ENCODE results near the gene TOP1.

The TOP1 gene

DNA sequence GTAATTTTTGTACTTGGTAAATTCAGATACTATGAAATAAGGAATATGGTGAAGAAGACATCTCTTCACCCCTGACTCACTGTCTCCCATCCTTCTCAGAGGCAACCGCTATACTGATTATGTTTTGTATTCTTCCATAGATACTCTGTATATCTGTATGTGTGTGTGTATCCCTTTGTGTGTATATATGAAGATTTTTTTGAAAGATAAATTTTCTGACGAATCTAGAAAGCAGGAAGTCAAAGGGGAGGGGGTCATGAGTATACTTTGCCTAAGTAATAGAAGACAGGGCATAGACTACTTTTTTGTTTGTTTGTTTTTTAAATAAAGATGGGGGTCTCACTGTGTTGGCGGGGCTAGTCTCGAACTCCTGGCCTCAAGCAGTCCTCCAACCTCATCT is 48.2 kb downstream of the TOP1 start:
- peaks cover 19% of the 10 kb centered on the region for H3K4me1 ChIP-seq (ENCODE audit: control insufficient read depth, insufficient read depth, low read length)
- ChIA-PET POLR2A (no interaction called here), CTCF (interaction anchor here (0.6 to 9.2 kb wide), 4 partner anchors 12 to 1964 kb away, joined by 3 to 79 read pairs (median 4); no protein-coding TSS in a partner anchor)

DNA sequence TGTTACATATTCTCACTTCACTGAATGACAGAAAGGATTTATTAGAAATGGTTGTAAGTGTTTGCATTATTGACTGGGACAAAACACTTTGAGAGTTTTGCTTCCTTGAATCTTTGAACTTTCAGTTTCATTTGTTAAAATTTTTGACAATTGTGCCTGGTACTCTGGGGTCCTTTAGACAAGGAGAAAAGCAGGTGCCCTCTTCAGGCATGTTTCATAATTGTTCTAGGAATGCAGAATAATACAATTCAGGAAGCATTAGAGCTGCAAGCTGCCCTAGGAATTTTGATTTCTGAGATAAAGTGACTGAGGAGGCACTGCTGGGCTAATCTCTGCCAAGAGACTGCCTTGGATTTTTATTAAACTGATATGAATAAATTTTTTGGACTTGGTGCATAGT is 49.7 kb downstream of the TOP1 start:
- peaks cover 3 to 56% of the 10 kb centered on the region in 2 experiments; a peak in 2 of 3 replicates for H3K36me3 ChIP-seq (ENCODE audit: control insufficient read depth in 2 of 2, insufficient read depth in 1 of 2, low read length in 2 of 2)

More for the DNA sequence above, 48.2 kb downstream of the TOP1 start:
- H3K27ac ChIP-seq (ENCODE audit: extremely low read depth, low read depth, low read length): no peak overlapping the region
- TF ChIP-seq, protein P1, sequence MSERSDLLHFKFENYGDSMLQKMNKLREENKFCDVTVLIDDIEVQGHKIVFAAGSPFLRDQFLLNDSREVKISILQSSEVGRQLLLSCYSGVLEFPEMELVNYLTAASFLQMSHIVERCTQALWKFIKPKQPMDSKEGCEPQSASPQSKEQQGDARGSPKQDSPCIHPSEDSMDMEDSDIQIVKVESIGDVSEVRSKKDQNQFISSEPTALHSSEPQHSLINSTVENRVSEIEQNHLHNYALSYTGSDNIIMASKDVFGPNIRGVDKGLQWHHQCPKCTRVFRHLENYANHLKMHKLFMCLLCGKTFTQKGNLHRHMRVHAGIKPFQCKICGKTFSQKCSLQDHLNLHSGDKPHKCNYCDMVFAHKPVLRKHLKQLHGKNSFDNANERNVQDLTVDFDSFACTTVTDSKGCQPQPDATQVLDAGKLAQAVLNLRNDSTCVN (tag by site-specific recombination; optimal IDR thresholded peaks at IDR 0.05): no peak
- TF ChIP-seq, protein P2, sequence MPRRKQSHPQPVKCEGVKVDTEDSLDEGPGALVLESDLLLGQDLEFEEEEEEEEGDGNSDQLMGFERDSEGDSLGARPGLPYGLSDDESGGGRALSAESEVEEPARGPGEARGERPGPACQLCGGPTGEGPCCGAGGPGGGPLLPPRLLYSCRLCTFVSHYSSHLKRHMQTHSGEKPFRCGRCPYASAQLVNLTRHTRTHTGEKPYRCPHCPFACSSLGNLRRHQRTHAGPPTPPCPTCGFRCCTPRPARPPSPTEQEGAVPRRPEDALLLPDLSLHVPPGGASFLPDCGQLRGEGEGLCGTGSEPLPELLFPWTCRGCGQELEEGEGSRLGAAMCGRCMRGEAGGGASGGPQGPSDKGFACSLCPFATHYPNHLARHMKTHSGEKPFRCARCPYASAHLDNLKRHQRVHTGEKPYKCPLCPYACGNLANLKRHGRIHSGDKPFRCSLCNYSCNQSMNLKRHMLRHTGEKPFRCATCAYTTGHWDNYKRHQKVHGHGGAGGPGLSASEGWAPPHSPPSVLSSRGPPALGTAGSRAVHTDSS (tag by site-specific recombination; IDR thresholded peaks at IDR 0.05): no peak
- no peak for TF ChIP-seq ZNF2 (tag by site-specific recombination; IDR thresholded peaks at IDR 0.05)
- no peak for TF ChIP-seq SALL2 (tag by site-specific recombination; IDR thresholded peaks at IDR 0.05; ENCODE audit: borderline replicate concordance)
- no peak for TF ChIP-seq ELK4 (IDR thresholded peaks at IDR 0.05; ENCODE audit: borderline replicate concordance, low read depth, low read length)
- TF ChIP-seq ZNF830 (tag by site-specific recombination; IDR thresholded peaks at IDR 0.05; ENCODE audit: low read depth): no peak
- TF ChIP-seq ZNF529 (tag by site-specific recombination; IDR thresholded peaks at IDR 0.05; ENCODE audit: insufficient replicate concordance): no peak
- no peak for TF ChIP-seq ZEB2 (tag by site-specific recombination; IDR thresholded peaks at IDR 0.05)
- TF ChIP-seq PRDM4 (tag by site-specific recombination; IDR thresholded peaks at IDR 0.05): no peak
- TF ChIP-seq, protein P3, sequence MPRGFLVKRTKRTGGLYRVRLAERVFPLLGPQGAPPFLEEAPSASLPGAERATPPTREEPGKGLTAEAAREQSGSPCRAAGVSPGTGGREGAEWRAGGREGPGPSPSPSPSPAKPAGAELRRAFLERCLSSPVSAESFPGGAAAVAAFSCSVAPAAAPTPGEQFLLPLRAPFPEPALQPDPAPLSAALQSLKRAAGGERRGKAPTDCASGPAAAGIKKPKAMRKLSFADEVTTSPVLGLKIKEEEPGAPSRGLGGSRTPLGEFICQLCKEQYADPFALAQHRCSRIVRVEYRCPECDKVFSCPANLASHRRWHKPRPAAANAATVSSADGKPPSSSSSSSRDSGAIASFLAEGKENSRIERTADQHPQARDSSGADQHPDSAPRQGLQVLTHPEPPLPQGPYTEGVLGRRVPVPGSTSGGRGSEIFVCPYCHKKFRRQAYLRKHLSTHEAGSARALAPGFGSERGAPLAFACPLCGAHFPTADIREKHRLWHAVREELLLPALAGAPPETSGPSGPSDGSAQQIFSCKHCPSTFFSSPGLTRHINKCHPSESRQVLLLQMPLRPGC (tag by site-specific recombination; IDR thresholded peaks at IDR 0.05): no peak
- TF ChIP-seq GLIS1 (tag by site-specific recombination; IDR thresholded peaks at IDR 0.05): no peak
- no peak for TF ChIP-seq ZBTB20 (tag by site-specific recombination; IDR thresholded peaks at IDR 0.05)
- H3K36me3 ChIP-seq (ENCODE audit: control insufficient read depth in 2 of 2, insufficient read depth in 1 of 2, low read length in 2 of 2): peaks cover 0 to 40% of the 10 kb centered on the region in 2 experiments; a peak in 2 of 3 replicates
- H3K9me3 ChIP-seq (ENCODE audit: control insufficient read depth, insufficient read depth, low read depth, low read length): no peaks in the 10 kb centered on the region
- no peak overlapping the region for H3K4me3 ChIP-seq (ENCODE audit: low read depth, low read length)

More for the DNA sequence above, 49.7 kb downstream of the TOP1 start:
- TF ChIP-seq YY1 (tag by site-specific recombination; IDR thresholded peaks at IDR 0.05) (no peak), ZNF175 (tag by site-specific recombination; IDR thresholded peaks at IDR 0.05) (no peak), ZNF350 (tag by site-specific recombination; IDR thresholded peaks at IDR 0.05) (no peak), ZNF654 (tag by site-specific recombination; IDR thresholded peaks at IDR 0.05; ENCODE audit: low read depth) (peak; percentile 33; the same call in 1 of the 2 replicates), ZNF777 (tag by site-specific recombination; IDR thresholded peaks at IDR 0.05; ENCODE audit: borderline replicate concordance) (no peak), MYNN (tag by site-specific recombination; IDR thresholded peaks at IDR 0.05; ENCODE audit: borderline replicate concordance) (no peak), ZNF112 (tag by site-specific recombination; IDR thresholded peaks at IDR 0.05) (no peak), ZNF2 (tag by site-specific recombination; IDR thresholded peaks at IDR 0.05) (no peak)
- TF ChIP-seq, protein P4, sequence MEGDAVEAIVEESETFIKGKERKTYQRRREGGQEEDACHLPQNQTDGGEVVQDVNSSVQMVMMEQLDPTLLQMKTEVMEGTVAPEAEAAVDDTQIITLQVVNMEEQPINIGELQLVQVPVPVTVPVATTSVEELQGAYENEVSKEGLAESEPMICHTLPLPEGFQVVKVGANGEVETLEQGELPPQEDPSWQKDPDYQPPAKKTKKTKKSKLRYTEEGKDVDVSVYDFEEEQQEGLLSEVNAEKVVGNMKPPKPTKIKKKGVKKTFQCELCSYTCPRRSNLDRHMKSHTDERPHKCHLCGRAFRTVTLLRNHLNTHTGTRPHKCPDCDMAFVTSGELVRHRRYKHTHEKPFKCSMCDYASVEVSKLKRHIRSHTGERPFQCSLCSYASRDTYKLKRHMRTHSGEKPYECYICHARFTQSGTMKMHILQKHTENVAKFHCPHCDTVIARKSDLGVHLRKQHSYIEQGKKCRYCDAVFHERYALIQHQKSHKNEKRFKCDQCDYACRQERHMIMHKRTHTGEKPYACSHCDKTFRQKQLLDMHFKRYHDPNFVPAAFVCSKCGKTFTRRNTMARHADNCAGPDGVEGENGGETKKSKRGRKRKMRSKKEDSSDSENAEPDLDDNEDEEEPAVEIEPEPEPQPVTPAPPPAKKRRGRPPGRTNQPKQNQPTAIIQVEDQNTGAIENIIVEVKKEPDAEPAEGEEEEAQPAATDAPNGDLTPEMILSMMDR (tag by site-specific recombination; IDR thresholded peaks at IDR 0.05): 0 out of 2 replicates have a peak, but pooled peaks have one; percentile 20
- TF ChIP-seq, protein P5, sequence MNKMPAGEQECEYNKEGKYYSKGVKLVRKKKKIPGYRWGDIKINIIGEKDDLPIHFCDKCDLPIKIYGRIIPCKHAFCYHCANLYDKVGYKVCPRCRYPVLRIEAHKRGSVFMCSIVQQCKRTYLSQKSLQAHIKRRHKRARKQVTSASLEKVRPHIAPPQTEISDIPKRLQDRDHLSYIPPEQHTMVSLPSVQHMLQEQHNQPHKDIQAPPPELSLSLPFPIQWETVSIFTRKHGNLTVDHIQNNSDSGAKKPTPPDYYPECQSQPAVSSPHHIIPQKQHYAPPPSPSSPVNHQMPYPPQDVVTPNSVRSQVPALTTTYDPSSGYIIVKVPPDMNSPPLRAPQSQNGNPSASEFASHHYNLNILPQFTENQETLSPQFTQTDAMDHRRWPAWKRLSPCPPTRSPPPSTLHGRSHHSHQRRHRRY (tag by site-specific recombination; IDR thresholded peaks at IDR 0.05): no peak
- H3K4me3 ChIP-seq (ENCODE audit: low read depth, low read length): no peak overlapping the region
- ChIA-PET CTCF (interaction anchor here (0.6 to 9.2 kb wide), 6 partner anchors 9 to 701 kb away, joined by 3 to 79 read pairs (median 4); no protein-coding TSS in a partner anchor), POLR2A (no interaction called here)
- no peak overlapping the region for H3K27ac ChIP-seq (ENCODE audit: extremely low read depth, low read depth, low read length)
- H3K9me3 ChIP-seq (ENCODE audit: control insufficient read depth, insufficient read depth, low read depth, low read length): no peaks in the 10 kb centered on the region
- peaks cover 14% of the 10 kb centered on the region for H3K4me1 ChIP-seq (ENCODE audit: control insufficient read depth, insufficient read depth, low read length)

Measured in HEK293 (cell line).